ENCODE results near the gene CYTH4. TPM values are rescaled to one million over a fixed set of nuclear protein-coding genes. Genes with fewer than 3 reads are reported as not detected.

Gene CYTH4
- total RNA-seq, 1 experiment from 2014 or later: not detected

DNA sequence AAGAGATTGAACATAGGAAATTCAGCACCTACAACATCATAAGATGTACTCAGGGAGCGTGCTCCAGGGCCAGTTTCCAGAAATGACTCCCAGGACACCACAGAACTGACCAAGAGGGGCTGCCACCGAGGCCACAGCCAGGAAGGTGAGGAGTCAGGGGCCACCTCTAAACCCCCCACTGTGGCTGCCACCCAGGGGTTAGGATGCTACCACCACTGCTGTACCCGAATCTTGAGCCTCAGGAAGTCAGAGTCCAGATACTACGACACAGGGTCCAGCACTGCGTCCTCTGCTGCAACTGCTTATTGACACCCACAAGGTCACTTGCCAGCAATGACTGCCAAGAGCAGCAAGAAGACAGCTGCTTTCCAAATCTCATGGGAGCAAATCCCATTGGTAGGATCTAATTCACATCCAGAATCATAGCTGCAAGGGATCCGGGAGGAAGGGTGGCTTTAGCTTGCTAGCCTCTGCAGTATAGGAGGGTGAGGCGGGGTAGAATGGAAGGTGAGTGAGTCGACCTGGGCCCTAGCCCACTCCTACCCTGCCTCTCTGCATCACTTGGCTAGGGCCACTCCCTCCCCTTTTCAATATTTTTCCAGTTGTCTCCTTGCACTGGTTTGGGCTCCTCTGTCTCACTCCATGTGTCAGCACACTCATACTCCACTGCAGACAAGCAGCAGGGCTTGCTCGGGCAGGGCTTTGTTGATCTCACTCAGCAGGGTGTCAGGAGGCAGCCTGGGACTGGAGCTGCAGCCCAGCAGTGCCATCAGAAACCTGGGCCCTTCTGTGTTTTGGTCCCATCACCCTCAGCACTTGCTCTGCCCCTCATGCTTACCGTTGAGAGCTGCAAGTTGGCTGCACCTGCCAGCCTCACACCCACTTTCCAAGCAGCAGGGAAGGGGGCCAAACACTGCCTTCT, 18.1 kb upstream of the CYTH4 start:
- ChIA-PET CTCF (interaction anchor here (0.7 to 1.0 kb wide), 2 partner anchors 52 to 191 kb away, joined by 3 read pairs; no protein-coding TSS in a partner anchor), POLR2A (no interaction called here)
- Mint-ChIP-seq H3K27me3 (ENCODE audit: insufficient read depth, unreplicated experiment) (no peaks in the 10 kb centered on the region), H3K4me1 (ENCODE audit: insufficient read depth, unreplicated experiment) (peaks cover 7% of the 10 kb centered on the region), H3K36me3 (ENCODE audit: insufficient read depth, unreplicated experiment) (peaks cover 6% of the 10 kb centered on the region), H3K9me3 (ENCODE audit: unreplicated experiment) (no peaks in the 10 kb centered on the region), H3K27ac (ENCODE audit: low read depth, unreplicated experiment) (no peak overlapping the region), H3K4me3 (ENCODE audit: unreplicated experiment) (no peak overlapping the region)
- TF ChIP-seq, protein P1, sequence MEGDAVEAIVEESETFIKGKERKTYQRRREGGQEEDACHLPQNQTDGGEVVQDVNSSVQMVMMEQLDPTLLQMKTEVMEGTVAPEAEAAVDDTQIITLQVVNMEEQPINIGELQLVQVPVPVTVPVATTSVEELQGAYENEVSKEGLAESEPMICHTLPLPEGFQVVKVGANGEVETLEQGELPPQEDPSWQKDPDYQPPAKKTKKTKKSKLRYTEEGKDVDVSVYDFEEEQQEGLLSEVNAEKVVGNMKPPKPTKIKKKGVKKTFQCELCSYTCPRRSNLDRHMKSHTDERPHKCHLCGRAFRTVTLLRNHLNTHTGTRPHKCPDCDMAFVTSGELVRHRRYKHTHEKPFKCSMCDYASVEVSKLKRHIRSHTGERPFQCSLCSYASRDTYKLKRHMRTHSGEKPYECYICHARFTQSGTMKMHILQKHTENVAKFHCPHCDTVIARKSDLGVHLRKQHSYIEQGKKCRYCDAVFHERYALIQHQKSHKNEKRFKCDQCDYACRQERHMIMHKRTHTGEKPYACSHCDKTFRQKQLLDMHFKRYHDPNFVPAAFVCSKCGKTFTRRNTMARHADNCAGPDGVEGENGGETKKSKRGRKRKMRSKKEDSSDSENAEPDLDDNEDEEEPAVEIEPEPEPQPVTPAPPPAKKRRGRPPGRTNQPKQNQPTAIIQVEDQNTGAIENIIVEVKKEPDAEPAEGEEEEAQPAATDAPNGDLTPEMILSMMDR (IDR thresholded peaks at IDR 0.05; ENCODE audit: unreplicated experiment): no peak
- no peak for DNase-seq (ENCODE audit: unreplicated experiment)
- intact Hi-C loops (cut with micrococcal nuclease): no loop called here
- BruUV-seq (replicated peaks): no TSS peak

DNA sequence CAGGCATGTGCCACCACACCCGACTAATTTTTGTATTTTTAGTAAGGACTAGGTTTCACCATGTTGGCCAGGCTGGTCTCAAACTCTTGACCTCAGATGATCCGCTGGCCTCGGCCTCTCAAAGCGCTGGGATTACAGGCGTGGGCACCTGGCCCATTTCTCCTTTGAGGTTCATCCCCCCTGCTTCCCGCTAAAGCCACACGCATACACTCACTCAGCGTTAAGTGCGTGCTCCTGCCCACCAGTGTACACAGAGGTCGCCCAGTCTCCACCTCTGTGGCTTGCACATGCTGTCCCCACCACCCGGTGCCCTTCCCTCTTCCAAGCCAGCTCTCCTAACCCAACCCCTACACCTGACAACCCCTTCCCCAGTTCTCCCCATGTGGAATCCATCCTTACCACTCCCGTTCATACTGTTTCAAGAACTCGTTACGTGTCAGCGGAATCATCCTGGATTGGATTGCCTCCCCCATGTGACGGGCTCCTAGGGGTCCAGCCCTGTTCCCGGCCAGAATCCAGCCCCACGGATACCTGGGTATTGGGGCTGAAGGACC, 15.7 kb upstream of the CYTH4 start:
- Mint-ChIP-seq H3K9me3 (ENCODE audit: unreplicated experiment) (no peaks in the 10 kb centered on the region), H3K4me1 (ENCODE audit: insufficient read depth, unreplicated experiment) (no peaks in the 10 kb centered on the region), H3K27me3 (ENCODE audit: insufficient read depth, unreplicated experiment) (no peaks in the 10 kb centered on the region), H3K36me3 (ENCODE audit: insufficient read depth, unreplicated experiment) (no peaks in the 10 kb centered on the region), H3K27ac (ENCODE audit: low read depth, unreplicated experiment) (no peak overlapping the region), H3K4me3 (ENCODE audit: unreplicated experiment) (no peak overlapping the region)
- BruUV-seq (replicated peaks): no TSS peak
- ChIA-PET POLR2A (no interaction called here), CTCF (interaction anchor here (0.5 to 2.1 kb wide), 13 partner anchors 8 to 1895 kb away, joined by 3 to 11 read pairs (median 3); no protein-coding TSS in a partner anchor)
- intact Hi-C loops (cut with micrococcal nuclease): loop anchor here (2.0 to 5.0 kb wide), 2 partner anchors 51 to 188 kb away; no protein-coding TSS in a partner anchor
- TF ChIP-seq, protein P1 (IDR thresholded peaks at IDR 0.05; ENCODE audit: unreplicated experiment): no peak
- no peak for DNase-seq (ENCODE audit: unreplicated experiment)

- Mint-ChIP-seq H3K4me1 (ENCODE audit: insufficient read depth, unreplicated experiment) (no peaks in the 10 kb centered on the region), H3K9me3 (ENCODE audit: unreplicated experiment) (no peaks in the 10 kb centered on the region), H3K4me3 (ENCODE audit: unreplicated experiment) (peak overlapping the region; percentile 55), H3K27me3 (ENCODE audit: insufficient read depth, unreplicated experiment) (no peaks in the 10 kb centered on the region), H3K36me3 (ENCODE audit: insufficient read depth, unreplicated experiment) (no peaks in the 10 kb centered on the region), H3K27ac (ENCODE audit: low read depth, unreplicated experiment) (no peak overlapping the region)
- ChIA-PET POLR2A (no interaction called here), CTCF (interaction anchor here (0.6 to 2.2 kb wide), 14 partner anchors 8 to 1896 kb away, joined by 3 to 13 read pairs (median 4); no protein-coding TSS in a partner anchor)
- peak; percentile 42 for DNase-seq (ENCODE audit: unreplicated experiment)
- intact Hi-C loops (cut with micrococcal nuclease): loop anchor here (2.0 to 5.0 kb wide), 2 partner anchors 50 to 188 kb away; no protein-coding TSS in a partner anchor
- TF ChIP-seq, protein P1 (IDR thresholded peaks at IDR 0.05; ENCODE audit: unreplicated experiment): peak; percentile 95
- no TSS peak for BruUV-seq (replicated peaks)
Measured at GRCh38 chr22:37267135-37267587, 15.1 kb upstream of the CYTH4 start.
